Activated CD8-positive, alpha-beta memory T cell treated with anti-CD3 and anti-CD28 coated beads for 4 hours (primary cell): ENCODE measurements around the gene SLC52A1.
"Not testable (repeated sequence)": the region's sequence is repeated elsewhere in the genome, so short reads cannot be mapped to it uniquely, and the experiment has no call there.

ENCODE experiments used
- DNase-seq, 2 donors: peaks; one replicate each; pipeline ENCODE4 v3.0.0-alpha.2; 2020; ENCODE audit warnings: low read depth in 2 of 2

Gene SLC52A1

DNA sequence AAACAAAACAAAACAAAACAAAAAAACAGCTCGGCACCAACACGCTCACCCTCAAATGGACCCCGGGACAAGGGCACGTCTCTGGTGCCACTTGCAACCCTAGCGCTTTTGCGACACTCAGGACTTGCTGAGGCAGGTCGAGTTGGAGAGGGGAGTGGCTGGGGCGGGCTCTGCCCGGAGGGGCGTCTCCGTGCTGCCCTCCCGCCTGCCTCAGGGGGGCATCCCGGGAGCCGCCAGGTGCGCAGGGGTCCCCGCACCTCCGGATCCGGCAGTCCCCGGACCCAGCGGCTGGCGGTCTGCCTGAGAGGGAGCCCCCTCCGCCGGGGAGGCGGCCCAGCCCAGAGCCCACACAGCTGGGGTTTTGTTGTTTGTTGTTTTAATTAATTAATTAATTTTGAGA is at the start of gene SLC52A1:
Gene SLC52A1, minus strand, starts transcription at position 112 of the 400 bp plus-strand sequence. CDS start 820 bp downstream, outside the sequence.
- no peak for DNase-seq

GRCh38 chr17:5080591-5080990 is 45.4 kb upstream of the SLC52A1 start:
- DNase-seq: no peak

DNA sequence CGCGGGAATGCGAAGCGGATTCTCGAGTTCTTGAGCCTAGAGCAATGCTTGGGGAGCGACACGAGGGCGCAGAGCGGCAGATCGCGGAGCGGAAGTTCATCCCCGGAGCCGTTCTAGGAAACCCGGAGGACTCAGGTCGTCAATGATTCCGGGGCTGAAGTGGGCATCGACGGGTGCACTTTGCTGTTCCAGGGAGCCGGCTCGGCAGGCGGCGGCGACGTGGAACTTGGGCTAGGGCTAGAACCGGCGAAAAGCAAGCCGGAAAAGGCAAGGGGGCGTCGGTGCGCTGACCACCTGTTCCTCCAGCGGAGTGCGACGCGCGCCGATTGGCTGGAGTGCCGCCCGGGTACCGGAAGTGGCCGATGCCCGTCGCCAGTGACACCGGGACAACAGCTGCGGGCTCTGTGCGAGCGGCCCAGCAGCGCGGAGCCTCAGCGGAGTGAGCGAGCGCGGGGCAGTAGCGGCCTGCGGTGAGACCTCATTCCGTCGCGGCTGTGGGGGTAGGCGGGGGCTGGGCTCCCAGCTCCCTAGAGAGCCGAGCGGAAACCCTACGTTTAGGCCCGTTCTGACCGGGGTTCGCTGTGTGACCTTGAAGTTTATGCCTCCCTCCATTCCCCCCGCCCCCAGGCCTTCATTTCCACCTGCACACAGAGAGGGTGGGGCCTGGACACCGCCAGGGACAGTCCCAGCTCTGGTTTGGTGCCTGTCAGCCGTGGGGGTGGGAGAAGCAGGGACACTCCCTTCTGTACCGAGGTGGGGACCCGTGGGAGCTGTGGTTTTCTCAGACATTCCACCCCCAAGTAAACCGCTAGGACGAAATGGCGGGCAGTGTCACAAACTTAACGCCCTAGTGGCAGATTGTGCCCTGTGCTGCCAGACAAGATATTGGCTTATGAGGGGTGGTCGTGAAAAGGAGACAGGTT is 43.1 kb upstream of the SLC52A1 start, which contains the start of gene ZFP3:
Gene ZFP3, plus strand, starts transcription at position 362 of the 923 bp plus-strand sequence. CDS start 13,038 bp downstream, outside the sequence.
- DNase-seq: peak; percentile 44 to 68

DNA sequence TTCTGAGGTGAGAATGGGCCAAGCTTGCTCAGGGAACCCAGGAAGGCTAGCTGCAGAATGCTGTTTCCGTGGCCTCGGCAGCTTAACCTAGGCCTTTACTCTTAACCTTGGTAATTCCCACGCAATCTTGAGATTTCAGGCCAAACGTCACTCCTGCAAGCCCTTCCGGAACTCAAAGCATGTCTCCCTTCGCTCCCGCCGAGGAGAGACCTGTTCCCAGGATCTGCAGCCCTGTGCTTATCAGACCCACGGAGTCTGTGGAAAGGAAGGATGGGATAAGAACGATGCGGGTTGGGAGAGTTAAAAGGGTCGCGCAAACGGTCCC is 42.5 kb upstream of the SLC52A1 start:
- DNase-seq: no peak

DNA sequence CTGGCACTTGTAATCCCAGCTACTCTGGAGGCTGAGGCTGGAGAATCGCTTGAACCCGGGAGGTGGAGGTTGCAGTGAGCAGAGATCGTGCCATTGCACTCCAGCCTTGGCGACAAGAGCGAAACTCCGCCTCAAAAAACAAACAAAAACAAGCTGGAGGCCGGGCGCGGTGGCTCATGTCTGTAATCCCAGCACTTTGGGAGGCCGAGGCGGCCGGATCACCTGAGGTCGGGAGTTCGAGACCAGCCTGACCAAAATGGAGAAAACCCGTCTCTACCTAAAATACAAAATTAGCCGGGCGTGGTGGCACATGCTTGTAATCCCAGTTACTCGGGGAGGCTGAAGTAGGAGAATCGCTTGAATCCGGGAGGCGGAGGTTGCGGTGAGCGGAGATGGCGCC is 42.0 kb upstream of the SLC52A1 start:
- DNase-seq: not testable (repeated sequence)

DNA sequence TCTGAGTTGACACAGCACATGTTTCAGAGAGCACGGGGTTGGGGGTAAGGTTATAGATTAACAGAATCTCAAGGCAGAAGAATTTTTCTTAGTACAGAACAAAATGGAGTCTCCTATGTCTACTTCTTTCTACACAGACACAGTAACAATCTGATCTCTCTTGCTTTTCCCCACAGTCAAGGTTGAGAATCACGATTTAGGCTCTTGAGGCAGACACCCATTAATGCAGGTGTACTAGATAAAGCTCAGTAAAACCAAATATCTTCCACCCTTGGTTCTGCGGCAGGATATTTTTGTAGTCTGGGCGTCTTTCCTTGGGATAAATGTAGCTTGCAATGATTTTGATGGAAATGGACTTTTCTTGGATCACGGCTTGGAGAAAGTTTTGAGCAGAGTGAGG is 40.2 kb upstream of the SLC52A1 start:
- DNase-seq: not testable (repeated sequence)

DNA sequence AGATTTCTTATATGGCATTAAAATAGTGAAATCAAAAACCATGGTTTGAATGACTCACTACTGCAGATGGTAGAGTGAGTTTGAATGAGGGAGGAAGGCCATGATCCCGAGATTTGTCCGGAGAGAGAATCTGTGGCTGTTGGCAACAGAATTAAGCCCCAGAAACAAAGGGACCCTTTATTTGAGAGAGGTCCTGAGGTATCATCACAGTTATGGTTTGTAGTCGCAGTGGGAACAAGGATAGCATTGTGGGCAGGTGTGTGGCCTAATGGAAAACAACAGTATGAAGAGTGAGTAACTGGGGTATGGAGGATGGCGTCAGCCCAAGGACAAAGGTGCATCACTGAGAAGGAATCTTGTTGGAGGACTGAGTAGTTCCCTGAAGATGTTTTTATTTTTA is 34.5 kb upstream of the SLC52A1 start:
- no peak for DNase-seq

DNA sequence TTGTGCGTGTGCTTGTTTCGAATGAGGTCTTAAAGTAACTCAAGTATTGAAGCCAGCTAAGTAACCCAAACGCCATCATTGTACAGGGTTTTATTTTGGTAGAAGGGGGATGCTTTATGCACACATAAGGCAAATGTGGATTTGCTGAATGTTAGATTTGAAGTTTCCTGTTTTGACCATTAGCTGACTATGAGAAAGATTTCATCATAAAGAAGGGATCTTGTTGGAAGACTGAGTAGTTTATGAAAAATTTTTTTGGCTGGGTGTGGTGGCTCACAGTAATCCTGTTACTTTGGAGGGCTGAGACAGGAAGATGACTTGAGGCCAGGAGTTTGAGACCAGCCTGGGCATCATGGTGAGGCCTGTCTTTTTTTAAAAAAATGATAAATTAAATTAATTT is 33.0 kb upstream of the SLC52A1 start:
- DNase-seq: no peak

GRCh38 chr17:5065227-5065744 is 30.1 kb upstream of the SLC52A1 start:
- DNase-seq: no peak

DNA sequence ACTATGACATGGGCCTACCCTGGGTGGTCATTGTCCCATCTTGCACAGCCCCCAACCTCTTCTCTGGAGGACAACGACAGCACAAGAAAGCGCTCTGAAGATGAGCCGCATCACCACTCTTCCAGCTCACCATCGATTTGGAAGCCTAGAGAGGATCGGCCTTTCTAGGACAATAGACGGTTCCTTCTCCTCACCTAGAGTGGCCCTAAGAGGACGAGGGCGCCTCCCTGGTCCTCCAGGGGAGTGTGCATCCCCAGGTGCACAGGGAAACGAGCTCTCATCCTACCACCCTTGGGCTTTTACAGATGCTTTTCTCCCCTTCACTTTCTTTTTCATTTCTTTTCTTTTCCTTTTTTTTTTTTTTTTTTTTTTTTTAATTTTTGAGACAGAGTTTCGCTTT is 20.3 kb upstream of the SLC52A1 start:
- no peak for DNase-seq

DNA sequence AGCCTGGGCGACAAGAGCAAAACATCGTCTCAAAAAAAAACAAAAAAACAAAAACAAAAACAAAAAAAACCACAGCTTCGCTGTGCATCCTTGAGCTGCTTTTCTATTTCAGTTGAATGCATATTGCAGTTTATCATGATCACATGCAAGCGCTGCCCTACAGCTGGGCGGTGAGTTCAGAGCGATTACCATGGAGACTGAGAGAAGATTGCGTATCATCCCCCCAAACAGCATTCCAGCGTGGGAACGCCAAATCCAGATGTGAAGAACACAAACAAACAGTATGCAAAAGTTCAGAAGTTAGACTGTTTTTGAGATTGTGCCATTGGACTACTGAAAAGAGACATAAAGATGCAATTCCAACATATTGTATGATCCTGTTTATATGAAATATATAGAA is 15.1 kb upstream of the SLC52A1 start:
- DNase-seq: no peak

DNA sequence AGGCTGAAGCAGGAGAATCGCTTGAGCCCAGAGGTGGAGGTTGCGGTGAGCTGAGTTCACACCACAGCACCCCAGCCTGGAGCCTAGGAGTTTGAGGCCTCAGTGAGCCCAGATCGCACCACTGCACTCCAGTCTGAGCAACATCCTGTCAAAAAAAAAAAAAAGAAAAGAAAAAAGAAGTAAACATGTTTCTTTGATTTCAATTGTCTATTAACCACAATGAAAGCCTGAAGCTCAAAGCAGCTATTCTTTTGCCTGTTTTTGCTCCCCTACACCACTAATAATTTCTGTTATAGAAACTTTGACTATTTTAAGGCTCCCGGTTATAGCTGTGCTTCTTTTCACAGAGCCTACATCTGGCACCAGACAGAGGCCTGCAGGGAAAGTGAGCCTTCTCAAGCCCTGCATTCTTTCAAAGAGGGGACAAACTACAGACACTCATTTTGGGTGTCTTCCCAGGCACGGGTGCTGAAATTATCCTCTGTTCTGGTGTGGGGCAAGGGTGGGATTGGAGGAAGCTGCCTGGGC is 14.2 kb upstream of the SLC52A1 start:
- DNase-seq: peak; percentile 5 to 15

GRCh38 chr17:5047446-5047845 is 12.2 kb upstream of the SLC52A1 start:
- DNase-seq: no peak

- no peak for DNase-seq
Observed at GRCh38 chr17:5045496-5045895, 10.3 kb upstream of the SLC52A1 start.

- DNase-seq: no peak
Observed at GRCh38 chr17:5044630-5045029, 9.4 kb upstream of the SLC52A1 start.

DNA sequence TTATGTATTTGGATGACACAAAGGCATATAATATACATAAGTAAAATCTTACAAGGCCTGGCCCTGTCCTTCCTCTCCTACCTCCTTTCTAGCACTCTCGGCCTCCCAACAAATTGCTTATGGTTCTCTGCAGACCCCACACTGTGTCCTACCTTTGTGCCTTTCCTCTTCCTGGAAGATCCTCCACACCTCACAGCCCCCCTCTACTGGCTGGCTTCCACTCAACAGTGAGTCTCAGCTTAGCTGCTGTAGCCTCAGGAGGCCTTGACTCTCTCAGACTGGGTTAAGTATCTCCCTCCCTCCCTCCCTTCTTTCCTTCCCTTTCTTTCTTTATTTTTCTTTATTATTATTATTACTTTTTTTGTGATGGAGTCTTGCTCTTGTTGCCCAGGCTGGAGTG is 8.3 kb upstream of the SLC52A1 start:
- DNase-seq: no peak

DNA sequence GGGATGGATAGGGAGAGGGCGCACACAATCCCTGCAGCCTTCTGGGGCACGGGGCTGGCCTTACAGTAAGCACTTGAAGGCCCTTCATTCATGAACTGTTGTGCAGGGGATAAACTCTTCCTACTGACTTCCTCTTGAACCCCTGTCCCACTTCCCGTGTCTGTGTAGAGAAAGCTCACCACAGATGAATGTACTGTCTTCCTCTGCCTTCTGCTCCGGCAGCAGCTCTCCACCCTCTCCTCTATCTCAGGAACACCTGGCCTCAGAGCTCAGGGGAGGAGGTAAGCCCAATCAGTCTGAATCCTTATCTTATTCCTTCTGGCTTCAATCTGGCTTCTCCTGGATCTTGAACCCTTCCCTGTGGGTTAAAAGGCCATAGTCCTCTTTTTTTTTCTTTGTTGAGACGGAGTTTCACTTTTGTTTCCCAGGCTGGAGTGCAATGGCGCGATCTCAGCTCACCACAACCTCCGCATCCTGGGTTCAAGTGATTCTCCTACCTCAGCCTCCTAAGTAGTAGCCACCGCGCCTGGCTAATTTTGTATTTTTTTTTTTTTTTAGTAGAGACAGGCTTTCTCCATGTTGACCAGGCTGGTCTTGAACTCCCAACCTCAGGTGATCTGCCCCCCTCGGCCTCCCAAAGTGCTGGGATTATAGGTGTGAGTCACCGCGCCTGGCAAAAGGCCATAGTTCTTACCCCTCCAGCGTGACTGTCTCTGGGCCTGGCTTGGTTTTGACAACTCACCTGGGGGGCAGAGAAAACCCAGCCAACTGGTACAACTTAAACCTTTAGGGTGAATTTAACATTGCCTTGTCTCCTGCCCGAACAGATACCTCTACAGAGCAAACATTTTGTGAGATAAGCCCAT is 7.2 kb upstream of the SLC52A1 start:
- DNase-seq: no peak

DNA sequence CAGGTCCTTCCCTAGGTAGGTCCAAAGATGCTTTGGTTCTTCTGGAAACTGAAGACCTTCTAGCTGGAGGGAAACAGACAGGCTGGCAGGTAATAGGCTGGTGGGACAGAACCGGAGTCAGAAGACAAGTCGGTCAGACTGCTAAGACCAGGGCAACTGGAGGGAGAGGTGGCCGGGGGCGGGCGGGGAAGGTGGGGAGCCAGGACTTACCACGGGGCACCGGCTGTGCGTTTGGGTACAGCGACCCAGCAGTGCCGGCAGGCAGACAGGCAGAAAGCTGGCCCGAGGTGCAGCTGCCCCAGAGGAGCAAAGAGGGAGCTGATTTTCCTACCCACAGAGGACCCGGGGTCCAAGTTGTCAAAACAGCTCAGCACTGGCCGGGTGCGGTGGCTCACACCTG is 575 bp downstream of the SLC52A1 start:
- no peak for DNase-seq

GRCh38 chr17:5034063-5034462 is 1.2 kb downstream of the SLC52A1 start:
- no peak for DNase-seq

GRCh38 chr17:5033352-5034015 is 1.7 kb downstream of the SLC52A1 start:
- no peak for DNase-seq

DNA sequence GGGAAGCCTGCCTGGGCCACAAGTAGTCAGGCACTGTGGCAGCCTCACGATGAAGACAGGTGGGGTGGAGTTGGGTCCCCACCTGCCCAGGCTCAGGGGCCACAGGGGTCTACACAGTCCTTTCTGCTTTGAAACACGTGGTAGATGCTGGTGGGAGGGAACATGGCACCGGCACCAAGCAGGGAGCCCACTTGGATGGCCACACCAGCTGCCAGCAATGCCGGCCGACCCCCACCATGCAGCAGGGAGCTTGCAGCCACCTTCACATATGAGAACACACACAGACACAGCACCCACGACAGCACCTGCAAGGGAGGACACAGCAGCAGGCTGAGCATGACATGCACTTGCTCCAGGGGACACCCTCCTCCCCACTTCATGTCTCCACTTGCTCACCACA is 2.4 kb downstream of the SLC52A1 start:
- DNase-seq: no peak
